KMS-11 (cell line): ENCODE measurements around the gene FAM168B.

ENCODE experiments used
- H2AFZ ChIP-seq: fragments of 200-600 bp; sonication (generic); 2 replicates; pipeline ENCODE4 v1.6.1; 2016; ENCODE audit warnings: antibody characterized with exemption, mixed run types, low read depth
- H3K27ac ChIP-seq: fragments of 200-600 bp; sonication (generic); 2 replicates; pipeline ENCODE4 v1.6.1; 2016; ENCODE audit warnings: mild to moderate bottlenecking, mixed run types
- H3K27me3 ChIP-seq: fragments of 200-600 bp; sonication (generic); 2 replicates; pipeline ENCODE4 v1.6.1; 2017; ENCODE audit warnings: mild to moderate bottlenecking, low read depth, mixed run types, moderate library complexity; ENCODE audit not compliant: insufficient read depth
- H3K36me3 ChIP-seq: fragments of 200-600 bp; sonication (generic); 2 replicates; pipeline ENCODE4 v1.6.1; 2017; ENCODE audit warnings: mild to moderate bottlenecking, mixed run types; ENCODE audit not compliant: insufficient read depth
- H3K4me1 ChIP-seq: fragments of 200-600 bp; sonication (generic); 2 replicates; pipeline ENCODE4 v1.6.1; 2016; ENCODE audit warnings: mild to moderate bottlenecking, low read depth, mixed run types; ENCODE audit not compliant: poor library complexity, severe bottlenecking
- H3K4me2 ChIP-seq: fragments of 200-600 bp; sonication (generic); 2 replicates; pipeline ENCODE4 v1.7.0; 2016; ENCODE audit warnings: mild to moderate bottlenecking, mixed run types
- H3K4me3 ChIP-seq: fragments of 200-600 bp; sonication (generic); IDR thresholded peaks from 2 replicates; pipeline ENCODE4 v1.6.1; 2017; ENCODE audit warnings: low read depth, low read length, mixed read lengths; ENCODE audit not compliant: insufficient read depth
- H3K79me2 ChIP-seq: fragments of 200-600 bp; sonication (generic); 2 replicates; pipeline ENCODE4 v1.6.1; 2016; ENCODE audit warnings: low read depth, mixed run types; ENCODE audit not compliant: insufficient read depth
- H3K9ac ChIP-seq: fragments of 200-600 bp; sonication (generic); 2 replicates; pipeline ENCODE4 v1.6.1; 2016; ENCODE audit warnings: mild to moderate bottlenecking, mixed run types
- H4K20me1 ChIP-seq: fragments of 200-600 bp; sonication (generic); 2 replicates; pipeline ENCODE4 v1.6.1; 2016; ENCODE audit warnings: mild to moderate bottlenecking, mixed run types; ENCODE audit not compliant: insufficient read depth
- TF ChIP-seq, protein P1 (sequence below): fragments of 200-600 bp; sonication (generic); conservative IDR thresholded peaks from 2 replicates; pipeline ENCODE4 v1.6.1; 2017; ENCODE audit warnings: low read depth, mild to moderate bottlenecking, antibody characterized with exemption, low read length, moderate library complexity, mixed read lengths

Gene FAM168B

DNA sequence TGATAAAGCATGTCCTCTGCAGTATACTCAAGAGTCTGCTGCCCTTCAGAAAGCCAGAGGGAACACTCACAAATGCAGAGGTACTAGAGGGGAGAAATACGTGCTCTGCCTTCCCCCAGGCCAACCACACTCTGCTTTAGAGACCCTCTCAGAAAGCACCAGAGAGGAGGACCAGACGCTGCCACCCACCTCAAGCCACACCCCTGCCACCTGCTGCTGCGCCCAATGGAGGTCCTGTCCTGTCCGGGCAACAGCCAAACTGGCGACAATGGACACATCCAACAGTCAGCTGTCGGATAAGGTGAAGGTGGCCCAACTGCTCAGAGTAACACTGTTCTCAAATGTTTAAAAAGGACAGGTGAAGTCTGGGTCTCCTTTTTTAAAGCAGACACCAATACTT is 44.6 kb downstream of the FAM168B start:
- Histone ChIP-seq H3K4me2 (no peak overlapping the region), H3K4me3 (no peak overlapping the region), H2AFZ (no peak overlapping the region), H3K9ac (no peak overlapping the region), H3K27ac (no peak overlapping the region), H3K79me2 (no peaks in the 10 kb centered on the region; the same call in 1 of the 2 replicates), H3K36me3 (no peaks in the 10 kb centered on the region), H3K4me1 (no peaks in the 10 kb centered on the region), H4K20me1 (no peaks in the 10 kb centered on the region), H3K27me3 (no peaks in the 10 kb centered on the region)
- TF ChIP-seq, protein P1, sequence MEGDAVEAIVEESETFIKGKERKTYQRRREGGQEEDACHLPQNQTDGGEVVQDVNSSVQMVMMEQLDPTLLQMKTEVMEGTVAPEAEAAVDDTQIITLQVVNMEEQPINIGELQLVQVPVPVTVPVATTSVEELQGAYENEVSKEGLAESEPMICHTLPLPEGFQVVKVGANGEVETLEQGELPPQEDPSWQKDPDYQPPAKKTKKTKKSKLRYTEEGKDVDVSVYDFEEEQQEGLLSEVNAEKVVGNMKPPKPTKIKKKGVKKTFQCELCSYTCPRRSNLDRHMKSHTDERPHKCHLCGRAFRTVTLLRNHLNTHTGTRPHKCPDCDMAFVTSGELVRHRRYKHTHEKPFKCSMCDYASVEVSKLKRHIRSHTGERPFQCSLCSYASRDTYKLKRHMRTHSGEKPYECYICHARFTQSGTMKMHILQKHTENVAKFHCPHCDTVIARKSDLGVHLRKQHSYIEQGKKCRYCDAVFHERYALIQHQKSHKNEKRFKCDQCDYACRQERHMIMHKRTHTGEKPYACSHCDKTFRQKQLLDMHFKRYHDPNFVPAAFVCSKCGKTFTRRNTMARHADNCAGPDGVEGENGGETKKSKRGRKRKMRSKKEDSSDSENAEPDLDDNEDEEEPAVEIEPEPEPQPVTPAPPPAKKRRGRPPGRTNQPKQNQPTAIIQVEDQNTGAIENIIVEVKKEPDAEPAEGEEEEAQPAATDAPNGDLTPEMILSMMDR, result no peak

DNA sequence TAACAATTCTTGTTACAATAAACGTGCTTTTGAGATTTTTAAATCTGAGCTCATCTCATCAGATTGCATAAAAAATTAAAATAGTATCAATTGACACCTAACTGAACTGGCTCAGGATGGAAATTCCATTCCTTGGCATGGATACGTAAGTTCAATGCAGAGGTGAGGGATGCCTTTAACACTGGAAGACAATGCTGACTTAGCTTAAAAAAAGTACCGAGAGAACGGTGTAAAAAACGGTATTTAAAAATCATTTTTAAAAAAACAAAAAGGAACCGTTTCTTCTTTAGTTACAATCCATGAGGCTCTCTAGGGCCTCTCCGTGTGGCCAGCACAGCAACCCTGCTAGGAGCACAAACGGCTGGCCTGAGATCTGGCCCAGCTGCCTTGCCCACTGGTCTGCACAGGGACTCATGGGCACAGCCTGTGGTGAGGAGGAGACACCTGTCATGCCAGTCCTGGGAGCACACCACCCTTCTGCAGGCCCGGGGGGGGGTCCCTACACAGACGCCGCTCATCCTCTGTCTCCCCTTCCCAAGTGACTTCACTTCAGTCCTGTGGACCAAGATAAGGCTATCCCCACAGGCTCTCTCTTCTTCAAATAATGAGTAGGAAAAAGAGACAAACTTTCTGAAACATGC is 45.2 kb downstream of the FAM168B start:
- H3K27me3 ChIP-seq, result no peaks in the 10 kb centered on the region
- no peak overlapping the region for H3K9ac ChIP-seq
- H4K20me1 ChIP-seq, result no peaks in the 10 kb centered on the region
- no peak overlapping the region for H3K4me3 ChIP-seq
- no peak overlapping the region for H3K27ac ChIP-seq
- H3K4me1 ChIP-seq, result no peaks in the 10 kb centered on the region
- no peak overlapping the region for H3K4me2 ChIP-seq
- H2AFZ ChIP-seq, result no peak overlapping the region
- no peaks in the 10 kb centered on the region for H3K79me2 ChIP-seq
- TF ChIP-seq, protein P1, result no peak
- H3K36me3 ChIP-seq, result no peaks in the 10 kb centered on the region

DNA sequence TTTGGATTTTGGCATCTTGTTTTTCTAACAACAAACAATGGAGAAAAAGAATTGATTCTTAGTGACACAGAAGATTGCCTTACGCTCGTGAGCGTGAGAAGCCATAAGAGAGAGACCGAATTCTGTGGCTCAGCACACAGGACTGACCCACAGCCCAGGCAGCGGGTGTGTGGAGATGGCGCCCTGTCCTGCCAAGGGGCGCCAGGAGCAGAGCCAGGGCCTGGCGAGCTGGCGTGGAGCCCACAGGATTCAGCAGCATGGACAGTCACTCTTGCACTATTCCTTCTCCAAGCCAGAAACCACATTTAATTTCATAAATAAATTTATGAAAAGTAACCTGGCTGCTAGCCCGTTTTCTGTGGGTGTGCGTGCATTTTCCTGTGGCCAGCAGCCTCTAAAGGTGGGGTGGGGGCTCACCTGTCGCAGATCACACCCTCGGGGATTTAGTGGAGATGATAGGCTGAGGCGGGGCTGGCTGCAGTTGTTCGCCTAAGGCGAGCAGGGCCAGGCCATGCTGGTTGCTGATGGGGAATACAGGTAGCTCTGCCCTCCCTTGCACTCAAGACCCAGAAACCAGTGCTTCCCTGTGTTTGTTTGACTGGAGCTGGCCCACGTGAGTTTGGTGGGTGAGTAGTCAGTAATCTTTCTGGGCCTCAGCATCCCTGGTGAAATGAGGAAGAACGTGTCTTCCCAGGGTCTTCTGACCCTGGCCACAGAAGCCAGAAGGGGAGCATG is 46.2 kb downstream of the FAM168B start:
- Histone ChIP-seq H3K79me2 (no peaks in the 10 kb centered on the region), H2AFZ (no peak overlapping the region), H3K4me1 (no peaks in the 10 kb centered on the region), H3K27ac (no peak overlapping the region), H3K4me2 (no peak overlapping the region), H3K4me3 (no peak overlapping the region), H3K36me3 (no peaks in the 10 kb centered on the region), H3K27me3 (no peaks in the 10 kb centered on the region), H4K20me1 (no peaks in the 10 kb centered on the region), H3K9ac (no peak overlapping the region)
- TF ChIP-seq, protein P1, result no peak

DNA sequence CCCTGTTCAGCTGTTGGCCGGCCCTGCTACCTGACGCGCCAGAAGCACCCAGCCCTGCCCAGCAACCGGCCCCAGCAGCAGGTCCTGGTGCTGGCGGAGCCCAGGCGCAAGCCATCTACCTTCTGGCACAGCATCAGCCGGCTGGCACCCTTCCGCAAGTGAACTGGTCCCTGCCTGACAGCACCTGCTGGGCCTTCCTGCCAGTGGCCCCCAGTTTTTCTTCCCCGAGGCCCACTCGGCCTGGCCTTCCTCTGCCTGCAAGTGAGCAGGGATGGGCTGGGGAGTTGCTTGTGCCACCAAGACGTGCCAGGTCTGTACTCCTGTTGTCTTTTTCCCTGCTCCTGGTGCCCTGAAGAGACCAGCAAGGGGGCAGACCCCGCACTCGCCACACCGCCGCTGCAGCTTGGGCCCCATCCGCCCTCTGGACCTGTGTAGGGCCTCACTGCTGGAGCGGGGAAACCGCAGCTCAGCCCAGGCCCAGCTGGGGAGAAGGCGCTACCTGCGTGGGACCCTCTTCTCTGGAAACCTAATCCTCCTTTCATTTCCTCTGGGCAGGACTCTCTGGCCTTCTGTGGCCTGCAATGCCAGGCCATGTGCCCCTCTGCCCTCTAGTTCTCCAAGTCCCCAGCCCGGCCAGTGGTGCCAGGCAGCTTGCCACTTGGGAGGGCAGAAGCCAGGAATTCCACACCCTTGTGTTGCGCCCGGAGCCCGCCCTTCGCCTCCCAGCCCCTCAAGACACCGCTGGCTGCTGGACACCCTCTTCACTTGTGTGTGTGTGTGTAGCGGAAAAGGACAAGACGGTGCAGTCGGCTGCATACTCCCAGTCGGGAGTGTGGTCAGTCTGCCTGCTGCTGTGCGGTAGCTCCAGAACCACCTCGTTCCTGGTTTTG is 47.0 kb downstream of the FAM168B start:
- Histone ChIP-seq H3K79me2 (no peaks in the 10 kb centered on the region), H4K20me1 (no peaks in the 10 kb centered on the region), H2AFZ (no peak overlapping the region), H3K4me2 (no peak overlapping the region), H3K4me1 (no peaks in the 10 kb centered on the region), H3K36me3 (no peaks in the 10 kb centered on the region), H3K4me3 (no peak overlapping the region), H3K9ac (no peak overlapping the region), H3K27ac (no peak overlapping the region), H3K27me3 (no peaks in the 10 kb centered on the region)
- TF ChIP-seq, protein P1, result no peak
